ENCODE measurements around the gene SLC38A9. TPM values are rescaled to one million over a fixed set of nuclear protein-coding genes. Genes with fewer than 3 reads are reported as not detected.
"Not testable (repeated sequence)": the region's sequence is repeated elsewhere in the genome, so short reads cannot be mapped to it uniquely, and the experiment has no call there.

The SLC38A9 gene
- total RNA-seq, 4 donors from 2014 or later = 8.5 to 21.3 (median 16.7) TPM

DNA sequence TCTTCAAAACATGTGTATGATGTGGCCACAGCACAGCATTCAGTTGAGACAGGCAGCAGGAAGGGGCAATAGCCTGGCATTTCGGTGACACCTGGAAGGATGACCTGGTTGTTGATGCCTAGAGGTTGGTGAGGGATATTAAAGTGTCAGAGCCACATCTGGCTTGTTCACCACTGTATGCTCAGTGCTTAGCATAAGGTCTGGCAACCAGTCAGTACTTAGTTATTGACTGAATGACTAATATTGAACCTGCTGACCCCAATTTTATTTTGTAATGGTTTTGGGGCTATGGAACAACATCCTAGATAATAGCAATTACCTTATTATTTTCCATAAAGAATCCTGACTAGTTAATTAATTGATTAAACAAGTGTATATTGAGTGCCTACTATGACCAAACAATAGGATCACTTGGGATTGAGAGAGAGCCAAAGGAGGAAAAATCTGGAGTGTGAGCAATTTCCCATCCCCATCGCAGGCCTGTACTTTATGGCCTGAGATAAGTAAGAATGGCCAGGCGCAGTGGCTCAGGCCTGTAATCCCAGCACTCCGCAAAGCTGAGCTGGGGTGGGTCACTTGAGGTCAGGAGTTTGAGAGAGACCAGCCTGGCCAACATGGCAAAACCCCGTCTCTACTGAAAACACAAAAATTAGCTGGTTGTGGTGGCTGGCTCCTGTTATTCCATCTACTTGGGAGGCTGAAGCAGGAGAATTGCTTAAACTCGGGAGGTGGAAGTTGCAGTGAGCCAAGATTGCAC lies 91.9 kb downstream of the SLC38A9 start:
- intact Hi-C loops (cut with DNase I; ENCODE audit: low total_unique reads) = no loop called here
- DNase-seq (ENCODE audit: low spot score in 2 of 2) = no peak
- no peak overlapping the region for H3K4me3 ChIP-seq (ENCODE audit: low read depth, poor library complexity, severe bottlenecking)
- 90 to 92% methylated on average over 6 of the region's 6 CpGs for WGBS, 2 donors
- TF ChIP-seq, protein P1, sequence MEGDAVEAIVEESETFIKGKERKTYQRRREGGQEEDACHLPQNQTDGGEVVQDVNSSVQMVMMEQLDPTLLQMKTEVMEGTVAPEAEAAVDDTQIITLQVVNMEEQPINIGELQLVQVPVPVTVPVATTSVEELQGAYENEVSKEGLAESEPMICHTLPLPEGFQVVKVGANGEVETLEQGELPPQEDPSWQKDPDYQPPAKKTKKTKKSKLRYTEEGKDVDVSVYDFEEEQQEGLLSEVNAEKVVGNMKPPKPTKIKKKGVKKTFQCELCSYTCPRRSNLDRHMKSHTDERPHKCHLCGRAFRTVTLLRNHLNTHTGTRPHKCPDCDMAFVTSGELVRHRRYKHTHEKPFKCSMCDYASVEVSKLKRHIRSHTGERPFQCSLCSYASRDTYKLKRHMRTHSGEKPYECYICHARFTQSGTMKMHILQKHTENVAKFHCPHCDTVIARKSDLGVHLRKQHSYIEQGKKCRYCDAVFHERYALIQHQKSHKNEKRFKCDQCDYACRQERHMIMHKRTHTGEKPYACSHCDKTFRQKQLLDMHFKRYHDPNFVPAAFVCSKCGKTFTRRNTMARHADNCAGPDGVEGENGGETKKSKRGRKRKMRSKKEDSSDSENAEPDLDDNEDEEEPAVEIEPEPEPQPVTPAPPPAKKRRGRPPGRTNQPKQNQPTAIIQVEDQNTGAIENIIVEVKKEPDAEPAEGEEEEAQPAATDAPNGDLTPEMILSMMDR (IDR thresholded peaks at IDR 0.05) = no peak
- no peak for TF ChIP-seq POLR2A (IDR thresholded peaks at IDR 0.05)

DNA sequence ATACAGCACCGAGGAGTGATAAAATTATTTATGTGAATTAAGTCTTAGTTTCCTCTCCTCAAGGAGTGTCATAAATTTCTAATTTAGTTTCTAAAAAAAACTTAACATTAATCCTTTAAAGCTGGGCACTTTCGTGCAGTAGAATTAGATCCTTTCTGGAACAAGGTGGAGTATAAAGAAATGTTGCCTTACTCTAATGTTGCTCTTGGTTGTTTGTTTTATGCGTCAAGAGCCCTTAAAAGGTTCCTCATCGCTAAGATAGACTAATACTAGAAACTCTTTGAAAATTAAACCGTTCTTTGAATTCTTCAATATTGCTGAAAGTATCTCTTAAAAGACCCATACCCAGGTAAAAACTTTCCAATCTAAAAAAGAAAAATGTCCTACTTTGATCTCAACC lies 93.8 kb downstream of the SLC38A9 start:
- WGBS, 2 donors = 83 to 90% methylated on average over 5 of the region's 5 CpGs
- DNase-seq (ENCODE audit: low spot score in 2 of 2) = no peak
- no peak overlapping the region for H3K4me3 ChIP-seq (ENCODE audit: low read depth, poor library complexity, severe bottlenecking)
- no peak for TF ChIP-seq POLR2A (IDR thresholded peaks at IDR 0.05)
- TF ChIP-seq, protein P1 (IDR thresholded peaks at IDR 0.05) = no peak
- intact Hi-C loops (cut with DNase I; ENCODE audit: low total_unique reads) = no loop called here

DNA sequence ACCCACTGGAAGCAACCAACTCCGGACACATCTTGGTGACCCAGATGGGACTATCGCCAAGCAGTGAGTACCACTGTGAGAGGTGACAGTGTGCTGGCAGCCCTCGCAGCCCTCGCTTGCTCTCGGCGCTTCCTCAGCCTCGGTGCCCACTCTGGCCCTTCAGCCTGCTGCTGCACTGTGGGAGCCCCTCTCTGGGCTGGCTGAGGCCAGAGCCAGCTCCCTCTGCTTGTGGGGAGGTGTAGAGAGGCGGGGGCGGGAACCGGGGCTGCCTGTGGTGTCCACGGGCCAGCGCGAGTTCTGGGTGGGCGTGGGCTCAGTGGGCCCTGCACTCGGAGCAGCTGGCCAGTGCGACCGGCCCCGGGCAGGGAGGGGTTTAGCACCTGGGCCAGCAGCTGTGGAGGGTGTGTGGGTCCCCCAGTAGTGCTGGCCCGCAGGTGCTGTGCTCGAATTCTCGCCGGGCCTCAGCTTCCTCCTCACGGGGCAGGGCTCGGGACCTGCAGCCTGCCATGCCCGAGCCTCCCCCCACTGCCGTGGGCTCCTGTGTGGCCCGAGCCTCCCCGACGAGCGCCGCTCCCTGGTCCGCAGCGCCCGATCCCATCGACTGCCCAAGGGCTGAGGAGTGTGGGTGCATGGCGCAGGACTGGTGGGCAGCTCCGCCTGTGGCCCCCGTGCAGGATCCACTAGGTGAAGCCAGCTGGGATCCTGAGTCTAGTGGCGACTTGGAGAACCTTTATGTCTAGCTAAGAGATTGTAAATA lies 98.8 kb downstream of the SLC38A9 start:
- 96 to 99% methylated on average over 23 to 30 of the region's 39 CpGs for WGBS, 2 donors
- H3K4me3 ChIP-seq (ENCODE audit: low read depth, poor library complexity, severe bottlenecking) = no peak overlapping the region
- no peak for DNase-seq (ENCODE audit: low spot score in 2 of 2)
- intact Hi-C loops (cut with DNase I; ENCODE audit: low total_unique reads) = no loop called here
- no peak for TF ChIP-seq POLR2A (IDR thresholded peaks at IDR 0.05)
- TF ChIP-seq, protein P1 (IDR thresholded peaks at IDR 0.05) = no peak

DNA sequence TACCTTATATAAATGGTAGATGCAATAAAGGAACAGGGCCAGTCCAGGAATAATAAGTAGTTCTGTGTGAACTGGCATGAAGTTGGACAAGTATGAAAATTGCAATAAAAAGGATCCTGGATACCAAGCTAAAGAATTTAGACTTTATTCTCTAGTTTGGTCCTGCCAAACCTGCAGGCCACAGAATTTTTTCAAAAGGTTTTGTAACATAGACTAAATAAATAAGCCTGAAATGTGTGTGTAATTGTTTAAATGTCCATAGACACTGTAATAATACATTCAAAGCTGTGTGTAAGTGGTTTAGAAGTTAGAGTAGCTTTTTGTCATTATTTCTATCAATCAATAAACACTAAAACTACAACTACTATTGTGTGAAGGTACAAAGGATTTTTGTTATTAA lies 101.6 kb downstream of the SLC38A9 start:
- intact Hi-C loops (cut with DNase I; ENCODE audit: low total_unique reads) = no loop called here
- no peak for DNase-seq (ENCODE audit: low spot score in 2 of 2)
- no peak for TF ChIP-seq POLR2A (IDR thresholded peaks at IDR 0.05)
- TF ChIP-seq, protein P1 (IDR thresholded peaks at IDR 0.05) = no peak
- no peak overlapping the region for H3K4me3 ChIP-seq (ENCODE audit: low read depth, poor library complexity, severe bottlenecking)

DNA sequence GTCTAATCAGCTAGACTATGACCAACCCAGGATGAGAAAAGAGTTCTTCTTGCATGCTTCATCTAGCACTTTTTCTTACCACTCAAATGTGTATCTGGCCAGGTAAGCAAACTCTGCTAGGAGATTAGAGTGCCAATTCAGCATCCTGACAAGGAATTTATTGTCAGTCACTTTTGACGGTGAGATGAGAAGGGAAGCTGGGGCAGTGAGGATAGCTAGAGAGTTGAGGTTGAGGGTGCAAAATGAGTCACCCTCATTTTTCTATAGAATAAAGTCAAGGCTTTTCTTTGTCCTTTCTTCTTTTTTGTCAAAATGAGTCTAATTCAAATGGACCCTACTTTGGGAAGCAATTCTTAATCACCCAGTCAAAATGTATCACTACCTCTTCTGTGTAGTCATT lies 102.7 kb downstream of the SLC38A9 start:
- 83 to 84% methylated on average over 1 of the region's 1 CpG for WGBS, 2 donors
- TF ChIP-seq POLR2A (IDR thresholded peaks at IDR 0.05) = no peak
- DNase-seq (ENCODE audit: low spot score in 2 of 2) = no peak
- no peak overlapping the region for H3K4me3 ChIP-seq (ENCODE audit: low read depth, poor library complexity, severe bottlenecking)
- intact Hi-C loops (cut with DNase I; ENCODE audit: low total_unique reads) = no loop called here

DNA sequence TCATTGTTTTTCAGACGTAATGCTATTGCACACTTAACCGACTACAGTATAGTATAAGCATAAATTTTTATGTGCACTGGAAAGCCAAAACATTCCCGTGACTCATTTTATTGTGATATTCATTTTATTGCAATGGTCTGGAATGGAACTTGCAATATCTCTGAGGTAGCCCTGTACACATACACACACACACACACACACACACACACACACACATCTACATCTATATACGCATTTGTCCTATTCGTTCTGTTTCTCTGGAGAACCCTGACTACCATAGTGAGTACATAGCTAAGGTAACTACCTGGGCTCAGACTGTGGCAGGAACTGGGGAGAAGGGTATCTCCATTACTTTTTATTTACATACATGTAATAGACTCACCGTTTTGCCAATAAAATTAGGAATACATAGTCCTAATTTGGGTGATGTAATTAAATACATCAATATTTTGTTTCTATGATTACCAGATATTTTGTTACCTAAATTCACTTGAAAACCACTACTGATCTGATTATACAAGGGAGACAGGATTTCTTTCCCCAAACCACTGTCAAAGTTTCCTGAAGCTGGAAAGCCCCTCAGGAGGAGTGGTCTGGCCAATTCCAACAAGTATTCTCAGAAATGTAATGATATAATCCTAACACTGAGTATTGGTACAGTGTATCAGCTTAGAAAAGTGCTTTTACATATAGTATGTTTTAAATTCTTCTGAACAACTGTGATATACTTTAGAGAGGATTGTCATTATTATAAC lies 103.4 kb downstream of the SLC38A9 start:
- WGBS, 2 donors = 68 to 72% methylated on average over 6 of the region's 6 CpGs
- TF ChIP-seq, protein P1 (IDR thresholded peaks at IDR 0.05) = no peak
- no peak for TF ChIP-seq POLR2A (IDR thresholded peaks at IDR 0.05)
- intact Hi-C loops (cut with DNase I; ENCODE audit: low total_unique reads) = no loop called here
- no peak overlapping the region for H3K4me3 ChIP-seq (ENCODE audit: low read depth, poor library complexity, severe bottlenecking)
- no peak for DNase-seq (ENCODE audit: low spot score in 2 of 2)

DNA sequence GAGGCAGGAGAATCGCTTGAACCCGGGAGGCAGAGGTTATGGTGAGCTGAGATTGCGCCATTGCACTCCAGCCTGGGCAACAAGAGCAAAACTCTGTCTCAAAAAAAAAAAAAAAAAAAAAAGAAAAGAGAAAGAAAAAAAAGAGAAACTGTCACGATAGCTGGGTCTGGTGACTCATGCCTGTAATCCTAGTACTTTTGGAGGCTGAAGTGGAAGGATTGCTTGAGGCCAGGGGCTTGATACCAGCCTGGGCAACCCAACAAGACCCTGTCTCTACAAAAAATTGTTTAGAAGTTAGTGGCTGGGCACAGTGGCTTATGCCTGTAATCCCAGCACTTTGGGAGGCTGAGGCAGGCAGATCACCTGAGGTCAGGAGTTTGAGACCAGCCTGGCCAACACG lies 104.8 kb downstream of the SLC38A9 start:
- 60 to 72% methylated on average over 5 of the region's 5 CpGs for WGBS, 2 donors
- intact Hi-C loops (cut with DNase I; ENCODE audit: low total_unique reads); H3K4me3 ChIP-seq (ENCODE audit: low read depth, poor library complexity, severe bottlenecking); DNase-seq (ENCODE audit: low spot score in 2 of 2): not testable (repeated sequence)

All from lower leg skin (tissue), 4 donors.